HCT116 (cell line): Measurements from ENCODE around the gene CEP131. TPM values are rescaled to one million over a fixed set of nuclear protein-coding genes. Genes with fewer than 3 reads are reported as not detected.

ENCODE experiments used
- ATAC-seq: fragments of 200-7000 bp; cut with Tn5 transposase; 2 replicates; pipeline ENCODE4 v1.9.1; 2020; ENCODE audit warnings: mild to moderate bottlenecking, moderate library complexity
- BruUV-seq: library from RNA; stranded (reverse); fragments of 400-500 nt; replicated peaks from 2 replicates; lab custom pipeline; 2021; lab: Mats Ljungman, UMichigan
- CTCF ChIA-PET: fragments of 300-600 bp; sonication (Branson Sonifier 250); formaldehyde crosslinking; loops from one replicate; lab custom pipeline; 2021; ENCODE audit warnings: antibody characterized with exemption; lab: Charles Lee
- POLR2A ChIA-PET: fragments of 300-600, 350-600 bp; sonication (Branson Sonifier 250); formaldehyde crosslinking; loops from one replicate; lab custom pipeline; 2021; ENCODE audit warnings: antibody characterized with exemption; lab: Charles Lee
- RAD21 ChIA-PET, 2 experiments: fragments of 300-600 bp; sonication (Branson Sonifier 250); formaldehyde crosslinking; loops; one replicate each; lab custom pipeline; 2023; ENCODE audit warnings: low total read pairs in 2 of 2; ENCODE audit not compliant: uncharacterized antibody in 2 of 2, unreplicated experiment in 2 of 2, low non-redundant PET in 1 of 2; lab: Charles Lee
- DNase-seq: peaks from one replicate; pipeline ENCODE4 v3.0.0-alpha.2; 2010; ENCODE audit warnings: low read depth, low spot score
- H2AFZ ChIP-seq: fragments of 200-600 bp; shearing (Covaris generic), sonication (generic); 2 replicates; pipeline ENCODE4 v1.6.1; 2017; ENCODE audit warnings: low read depth, mixed run types, mixed read lengths, antibody characterized with exemption, low read length; ENCODE audit not compliant: poor library complexity, severe bottlenecking
- H3K27ac ChIP-seq: 2 replicates; pipeline ENCODE4 v1.5.1; 2012; ENCODE audit warnings: low read depth, low read length
- H3K27me3 ChIP-seq: fragments of 200-600 bp; sonication (generic); 2 replicates; pipeline ENCODE4 v1.6.1; 2016; ENCODE audit warnings: mixed run types, low read length, mixed read lengths; ENCODE audit not compliant: insufficient read depth
- H3K36me3 ChIP-seq, 2 experiments: fragments of 200-500 bp in 1 of 2; fragments of 200-600 bp in 1 of 2; sonication (Bioruptor generic) in 1 of 2; sonication (generic) in 1 of 2; 2 replicates each; pipeline versions ENCODE4 v1.5.1 to v1.6.1; 2014 to 2016; ENCODE audit warnings: low read length in 2 of 2, inconsistent platforms in 1 of 2, mixed read lengths in 1 of 2, mixed run types in 1 of 2; ENCODE audit not compliant: insufficient read depth in 2 of 2, control insufficient read depth in 1 of 2
- H3K4me1 ChIP-seq, 2 experiments: fragments of 200-600 bp in 1 of 2; sonication (generic) in 1 of 2; 2 replicates each; pipeline versions ENCODE4 v1.5.1 to v1.6.1; 2012 to 2017; ENCODE audit warnings: low read length in 2 of 2, inconsistent platforms in 1 of 2, mild to moderate bottlenecking in 1 of 2, mixed read lengths in 1 of 2, mixed run types in 1 of 2, moderate library complexity in 1 of 2; ENCODE audit not compliant: insufficient read depth in 2 of 2, control insufficient read depth in 1 of 2
- H3K4me2 ChIP-seq: fragments of 200-600 bp; sonication (generic); 2 replicates; pipeline ENCODE4 v1.6.1; 2017; ENCODE audit warnings: mixed run types, low read length, mixed read lengths
- H3K4me3 ChIP-seq, 2 experiments: fragments of 200-600 bp in 1 of 2; sonication (generic) in 1 of 2; replicated peaks in 1 of 2; 2 replicates each; pipeline ENCODE4 v1.5.1; 2011 to 2016; ENCODE audit warnings: low read length in 2 of 2, control low read depth in 1 of 2, low read depth in 1 of 2, mild to moderate bottlenecking in 1 of 2, mixed read lengths in 1 of 2, mixed run types in 1 of 2
- H3K79me2 ChIP-seq: fragments of 200-600 bp; sonication (generic); 2 replicates; pipeline ENCODE4 v1.6.1; 2017; ENCODE audit warnings: mild to moderate bottlenecking, mixed run types, low read length, moderate library complexity, mixed read lengths; ENCODE audit not compliant: insufficient read depth
- H3K9ac ChIP-seq: fragments of 200-600 bp; sonication (generic); 2 replicates; pipeline ENCODE4 v1.6.1; 2016; ENCODE audit warnings: low read length, mixed read lengths
- H3K9me2 ChIP-seq: fragments of 200-600 bp; sonication (generic), shearing (Covaris generic); 2 replicates; pipeline ENCODE4 v1.6.1; 2017; ENCODE audit warnings: mixed run types, mild to moderate bottlenecking, moderate library complexity; ENCODE audit not compliant: insufficient read depth
- H3K9me3 ChIP-seq, 2 experiments: fragments of 200-500 bp in 1 of 2; fragments of 200-600 bp in 1 of 2; sonication (Bioruptor generic) in 1 of 2; sonication (generic) in 1 of 2; 2 replicates each; pipeline ENCODE4 v1.6.1; 2014 to 2017; ENCODE audit warnings: low read length in 2 of 2, mixed read lengths in 2 of 2, inconsistent platforms in 1 of 2, low read depth in 1 of 2, mild to moderate bottlenecking in 1 of 2, mixed run types in 1 of 2, moderate library complexity in 1 of 2; ENCODE audit not compliant: control insufficient read depth in 1 of 2, insufficient read depth in 1 of 2
- H4K20me1 ChIP-seq: fragments of 200-600 bp; sonication (generic), shearing (Covaris generic); 2 replicates; pipeline ENCODE4 v1.6.1; 2017; ENCODE audit warnings: mixed run types, mild to moderate bottlenecking, moderate library complexity; ENCODE audit not compliant: insufficient read depth
- ATF3 ChIP-seq: IDR thresholded peaks from 2 replicates; pipeline ENCODE4 v1.6.1; 2012
- CBX3 ChIP-seq: IDR thresholded peaks from 2 replicates; pipeline ENCODE4 v1.6.1; 2012; ENCODE audit warnings: low read depth
- CTCF ChIP-seq, 3 experiments: fragments of 200-600 bp in 1 of 3; sonication (generic) in 1 of 3; IDR thresholded peaks in 2 of 3; conservative IDR thresholded peaks in 1 of 3; 2 replicates each; pipeline ENCODE4 v1.5.1; 2012 to 2017; ENCODE audit warnings: low read depth in 2 of 3, low read length in 2 of 3, antibody characterized with exemption in 1 of 3, borderline replicate concordance in 1 of 3, control low read depth in 1 of 3, mild to moderate bottlenecking in 1 of 3, mixed read lengths in 1 of 3, mixed run types in 1 of 3, moderate library complexity in 1 of 3; ENCODE audit not compliant: insufficient read depth in 1 of 3
- EGR1 ChIP-seq: IDR thresholded peaks from 2 replicates; pipeline ENCODE4 v1.6.1; 2012; ENCODE audit warnings: low read depth
- ELF1 ChIP-seq: IDR thresholded peaks from 2 replicates; pipeline ENCODE4 v1.6.1; 2012; ENCODE audit warnings: low read depth, borderline replicate concordance
- EZH2 ChIP-seq: fragments of 200-600 bp; sonication (generic); IDR thresholded peaks from 2 replicates; pipeline ENCODE4 v1.6.1; 2017; ENCODE audit warnings: antibody characterized with exemption, mixed run types
- EZH2phosphoT487 ChIP-seq: fragments of 200-600 bp; IDR thresholded peaks from 2 replicates; pipeline ENCODE4 v1.6.1; 2018; ENCODE audit warnings: antibody characterized with exemption, borderline replicate concordance
- FOSL1 ChIP-seq: IDR thresholded peaks from 2 replicates; pipeline ENCODE4 v1.6.1; 2012; ENCODE audit warnings: low read depth
- JUND ChIP-seq: IDR thresholded peaks from 2 replicates; pipeline ENCODE4 v1.6.1; 2012
- MAX ChIP-seq: IDR thresholded peaks from 2 replicates; pipeline ENCODE4 v1.6.1; 2012
- POLR2A ChIP-seq: IDR thresholded peaks from 2 replicates; pipeline ENCODE4 v1.7.0; 2011; ENCODE audit warnings: borderline replicate concordance; ENCODE audit not compliant: insufficient read depth, insufficient read length; ENCODE audit errors: extremely low read depth
- POLR2AphosphoS5 ChIP-seq: IDR thresholded peaks from 2 replicates; pipeline ENCODE4 v1.6.1; 2011; ENCODE audit warnings: mild to moderate bottlenecking, low read depth, low read length, moderate library complexity
- SIN3A ChIP-seq: IDR thresholded peaks from 2 replicates; pipeline ENCODE4 v1.6.1; 2012; ENCODE audit warnings: low read depth
- SP1 ChIP-seq: IDR thresholded peaks from 2 replicates; pipeline ENCODE4 v1.6.1; 2012; ENCODE audit warnings: low read depth
- SRF ChIP-seq: IDR thresholded peaks from 2 replicates; pipeline ENCODE4 v1.6.1; 2012; ENCODE audit warnings: low read depth
- YY1 ChIP-seq: IDR thresholded peaks from 2 replicates; pipeline ENCODE4 v1.6.1; 2011; ENCODE audit warnings: low read length, low read depth, moderate library complexity, mild to moderate bottlenecking; ENCODE audit not compliant: insufficient replicate concordance; ENCODE audit errors: extremely low read depth
- ZBTB33 ChIP-seq: IDR thresholded peaks from 2 replicates; pipeline ENCODE4 v1.6.1; 2011; ENCODE audit warnings: mild to moderate bottlenecking, low read length, moderate library complexity; ENCODE audit not compliant: insufficient replicate concordance; ENCODE audit errors: extremely low read depth
- ZFX ChIP-seq: fragments of 450-650 bp; IDR thresholded peaks from 2 replicates; pipeline ENCODE4 v1.6.1; 2017
- ZNF274 ChIP-seq: fragments of 200-500 bp; sonication (Bioruptor generic); IDR thresholded peaks from 2 replicates; pipeline ENCODE4 v1.6.1; 2014; ENCODE audit warnings: mild to moderate bottlenecking, low read depth, low read length, inconsistent platforms
- intact Hi-C: fragments of 100-400 bp; cut with micrococcal nuclease; formaldehyde crosslinking; loops from 2 replicates; pipeline ENCODE4 v1.10.0; 2022
- total RNA-seq: library from RNA; stranded (reverse); gene quantifications from one replicate; pipeline ENCODE4 v1.2.1, GENCODE V29; 2021; ENCODE audit not compliant: unreplicated experiment

Gene CEP131
- total RNA-seq, 1 experiment from 2014 or later: 30.2 TPM

GRCh38 chr17:81191116-81191515 lies 31.6 kb downstream of the CEP131 start:
- TF ChIP-seq CBX3 (no peak), ZNF274 (no peak), JUND (no peak), CTCF (IDR thresholded peaks at IDR 0.05 in 2 of 3, conservative IDR thresholded peaks at IDR 0.05 in 1 of 3; ENCODE audit: borderline replicate concordance in 1 of 3, insufficient read depth in 1 of 3, low read depth in 2 of 3, low read length in 2 of 3) (no peak), POLR2A (no peak), EZH2phosphoT487 (no peak), ZFX (no peak), SP1 (no peak)
- TF ChIP-seq, all 23 proteins: peak for 0
- ChIA-PET CTCF (no interaction called here), POLR2A (no interaction called here), RAD21 (no interaction called here)
- Histone ChIP-seq H3K9me2 (no peaks in the 10 kb centered on the region), H3K27ac (no peak overlapping the region), H3K9me3 (no peaks in the 10 kb centered on the region), H3K36me3 (peaks cover 0 to 3% of the 10 kb centered on the region in 2 experiments; a peak in 1 of 4 replicates), H3K27me3 (no peaks in the 10 kb centered on the region), H3K4me2 (no peak overlapping the region), H4K20me1 (no peaks in the 10 kb centered on the region), H2AFZ (no peak overlapping the region), H3K4me1 (no peaks in the 10 kb centered on the region), H3K79me2 (no peaks in the 10 kb centered on the region), H3K9ac (no peak overlapping the region), H3K4me3 (no peak overlapping the region)
- DNase-seq (no peak), ATAC-seq (no peak)
- BruUV-seq: TSS peak; percentile 24
- intact Hi-C loops: no loop called here

- Histone ChIP-seq H3K27ac (no peak overlapping the region), H3K9ac (no peak overlapping the region), H3K27me3 (no peaks in the 10 kb centered on the region), H3K4me1 (no peaks in the 10 kb centered on the region), H3K4me2 (no peak overlapping the region), H3K79me2 (no peaks in the 10 kb centered on the region), H3K9me2 (no peaks in the 10 kb centered on the region)
- RAD21 ChIA-PET: no interaction called here
- POLR2A ChIA-PET: no interaction called here
- no peak for DNase-seq
- intact Hi-C loops: no loop called here
- BruUV-seq: no TSS peak
- TF ChIP-seq POLR2AphosphoS5: no peak
- TF ChIP-seq YY1: no peak
- no peak for TF ChIP-seq CBX3
- no peak for TF ChIP-seq ELF1
- no peak for TF ChIP-seq SRF
- TF ChIP-seq JUND: no peak
- TF ChIP-seq ATF3: no peak
- TF ChIP-seq MAX: no peak
- no peak for TF ChIP-seq ZBTB33
- TF ChIP-seq EZH2: no peak
- TF ChIP-seq EGR1: no peak
- no peak for TF ChIP-seq ZFX
- no peak for TF ChIP-seq FOSL1
- no peak for TF ChIP-seq SIN3A
- no peak for TF ChIP-seq ZNF274
- TF ChIP-seq, all 23 proteins: peak for 0
- no peaks in the 10 kb centered on the region for H3K9me3 ChIP-seq
- CTCF ChIA-PET: no interaction called here
- peaks cover 0 to 3% of the 10 kb centered on the region in 2 experiments; a peak in 1 of 4 replicates for H3K36me3 ChIP-seq
- H4K20me1 ChIP-seq: no peaks in the 10 kb centered on the region
- H2AFZ ChIP-seq: no peak overlapping the region
- H3K4me3 ChIP-seq: no peak overlapping the region
- no peak for ATAC-seq
Measured at GRCh38 chr17:81190591-81190990, 32.2 kb downstream of the CEP131 start.
